ENCODE measurements around the gene HOMER2. TPM values are rescaled to one million over a fixed set of nuclear protein-coding genes. Genes with fewer than 3 reads are reported as not detected.

HOMER2 gene
- total RNA-seq, 1 donor from 2014 or later: 18.7 TPM

GRCh38 chr15:82966671-82967071 lies 14.2 kb upstream of the HOMER2 start:
- TF ChIP-seq CTCF (conservative IDR thresholded peaks at IDR 0.05): no peak
- no peak overlapping the region for H3K27ac Mint-ChIP-seq (ENCODE audit: unreplicated experiment)
- H3K27me3 Mint-ChIP-seq (ENCODE audit: low read depth): no peaks in the 10 kb centered on the region

GRCh38 chr15:82964890-82965289 lies 12.4 kb upstream of the HOMER2 start:
- no peak overlapping the region for H3K27ac Mint-ChIP-seq (ENCODE audit: unreplicated experiment)
- no peak for TF ChIP-seq CTCF (conservative IDR thresholded peaks at IDR 0.05)
- H3K27me3 Mint-ChIP-seq (ENCODE audit: low read depth): no peaks in the 10 kb centered on the region
- H3K4me3 Mint-ChIP-seq: no peak overlapping the region
- no peaks in the 10 kb centered on the region for H3K4me1 Mint-ChIP-seq
- DNase-seq (ENCODE audit: low read depth, low spot score): no peak
- H3K9me3 Mint-ChIP-seq: no peaks in the 10 kb centered on the region
- H3K36me3 Mint-ChIP-seq (ENCODE audit: low read depth): peaks cover 2% of the 10 kb centered on the region

More at GRCh38 chr15:82966671-82967071, 14.2 kb upstream of the HOMER2 start:
- Mint-ChIP-seq H3K4me1 (no peaks in the 10 kb centered on the region), H3K9me3 (no peaks in the 10 kb centered on the region), H3K36me3 (ENCODE audit: low read depth) (no peaks in the 10 kb centered on the region), H3K4me3 (no peak overlapping the region)
- no peak for DNase-seq (ENCODE audit: low read depth, low spot score)

GRCh38 chr15:82963471-82964341 lies 11.2 kb upstream of the HOMER2 start:
- H3K9me3 Mint-ChIP-seq: no peaks in the 10 kb centered on the region
- H3K4me3 Mint-ChIP-seq: no peak overlapping the region
- no peak overlapping the region for H3K27ac Mint-ChIP-seq (ENCODE audit: unreplicated experiment)
- TF ChIP-seq CTCF (conservative IDR thresholded peaks at IDR 0.05): no peak
- no peak for DNase-seq (ENCODE audit: low read depth, low spot score)
- H3K4me1 Mint-ChIP-seq: no peaks in the 10 kb centered on the region
- peaks cover 3% of the 10 kb centered on the region for H3K36me3 Mint-ChIP-seq (ENCODE audit: low read depth)
- H3K27me3 Mint-ChIP-seq (ENCODE audit: low read depth): no peaks in the 10 kb centered on the region

GRCh38 chr15:82960766-82961165 lies 8.2 kb upstream of the HOMER2 start:
- no peaks in the 10 kb centered on the region for H3K27me3 Mint-ChIP-seq (ENCODE audit: low read depth)
- no peak overlapping the region for H3K4me3 Mint-ChIP-seq

GRCh38 chr15:82959423-82959822 lies 6.9 kb upstream of the HOMER2 start:
- no peak for DNase-seq (ENCODE audit: low read depth, low spot score)
- no peak overlapping the region for H3K27ac Mint-ChIP-seq (ENCODE audit: unreplicated experiment)
- no peaks in the 10 kb centered on the region for H3K9me3 Mint-ChIP-seq
- no peak for TF ChIP-seq CTCF (conservative IDR thresholded peaks at IDR 0.05)
- H3K27me3 Mint-ChIP-seq (ENCODE audit: low read depth): no peaks in the 10 kb centered on the region
- H3K4me3 Mint-ChIP-seq: no peak overlapping the region
- H3K4me1 Mint-ChIP-seq: no peaks in the 10 kb centered on the region
- H3K36me3 Mint-ChIP-seq (ENCODE audit: low read depth): peaks cover 3% of the 10 kb centered on the region

More at GRCh38 chr15:82960766-82961165, 8.2 kb upstream of the HOMER2 start:
- H3K9me3 Mint-ChIP-seq: no peaks in the 10 kb centered on the region
- no peak overlapping the region for H3K27ac Mint-ChIP-seq (ENCODE audit: unreplicated experiment)
- TF ChIP-seq CTCF (conservative IDR thresholded peaks at IDR 0.05): no peak
- H3K4me1 Mint-ChIP-seq: no peaks in the 10 kb centered on the region
- peaks cover 3% of the 10 kb centered on the region for H3K36me3 Mint-ChIP-seq (ENCODE audit: low read depth)
- DNase-seq (ENCODE audit: low read depth, low spot score): no peak
